Measurements from ENCODE around the gene CEACAM21.
A peak's percentile ranks its signal among the peaks of the same experiment; 100 is the strongest.

Gene CEACAM21

DNA sequence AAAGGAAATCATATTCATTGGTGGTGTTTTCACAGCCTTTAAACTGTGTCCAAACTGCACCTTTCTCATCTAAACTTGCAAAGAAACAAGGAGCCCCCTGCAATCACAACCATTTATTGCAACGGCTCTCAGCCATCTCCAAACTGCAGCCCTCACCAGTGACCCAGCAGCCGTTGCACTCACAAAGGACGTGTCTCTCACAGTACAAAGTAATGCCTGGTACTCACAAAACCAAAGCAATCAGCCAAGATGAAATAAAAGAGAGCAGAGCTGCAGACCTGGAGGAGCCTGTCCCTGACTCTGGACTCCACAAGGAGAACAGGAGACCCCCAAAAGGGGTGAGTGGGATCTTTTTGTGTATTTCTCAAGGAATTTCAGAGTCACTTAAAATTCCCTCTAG lies 20.2 kb upstream of the CEACAM21 start:
- Histone ChIP-seq H3K4me3 (ENCODE audit: low read depth, low read length) (no peak overlapping the region), H3K4me1 (ENCODE audit: control insufficient read depth, insufficient read depth, low read length) (peaks cover 2% of the 10 kb centered on the region; the same call in 1 of the 2 replicates), H3K36me3 (ENCODE audit: control insufficient read depth in 2 of 2, insufficient read depth in 1 of 2, low read length in 2 of 2) (no peaks in the 10 kb centered on the region), H3K9me3 (ENCODE audit: control insufficient read depth, insufficient read depth, low read depth, low read length) (no peaks in the 10 kb centered on the region), H3K27ac (ENCODE audit: extremely low read depth, low read depth, low read length) (no peak overlapping the region)
- TF ChIP-seq ZNF549 (tag by site-specific recombination; IDR thresholded peaks at IDR 0.05) (no peak), ZBTB17 (tag by site-specific recombination; IDR thresholded peaks at IDR 0.05) (peak; percentile 46; the same call in 1 of the 2 replicates)
- POLR2A ChIA-PET: interaction anchor here (0.6 to 0.7 kb wide), 2 partner anchors 9 to 1988 kb away, joined by 4 to 8 read pairs; no protein-coding TSS in a partner anchor
- CTCF ChIA-PET: interaction anchor here (1.1 to 11.5 kb wide), 7 partner anchors 7 to 198 kb away, joined by 4 to 138 read pairs (median 22); partner anchors contain the start of gene CEACAM21

- Histone ChIP-seq H3K9me3 (ENCODE audit: control insufficient read depth, insufficient read depth, low read depth, low read length) (no peaks in the 10 kb centered on the region; the same call in 1 of the 2 replicates), H3K4me3 (ENCODE audit: low read depth, low read length) (no peak overlapping the region), H3K4me1 (ENCODE audit: control insufficient read depth, insufficient read depth, low read length) (peaks cover 3% of the 10 kb centered on the region), H3K27ac (ENCODE audit: extremely low read depth, low read depth, low read length) (no peak overlapping the region), H3K36me3 (ENCODE audit: control insufficient read depth in 2 of 2, insufficient read depth in 1 of 2, low read length in 2 of 2) (no peaks in the 10 kb centered on the region)
- ChIA-PET CTCF (interaction anchor here (0.6 to 17.9 kb wide), 63 partner anchors 9 to 1171 kb away, joined by 3 to 433 read pairs (median 4); partner anchors contain the start of genes CCDC97, CEACAM21, DMAC2 and ERICH4), POLR2A (interaction anchor here (1.2 to 1.7 kb wide), 2 partner anchors 124 to 200 kb away, joined by 4 to 5 read pairs; partner anchors contain the start of genes B9D2 and DMAC2)
- no peak for TF ChIP-seq TCF7L2 (IDR thresholded peaks at IDR 0.05; ENCODE audit: borderline replicate concordance, low read depth, low read length)
- no peak for TF ChIP-seq ZBTB7A (tag by site-specific recombination; IDR thresholded peaks at IDR 0.05; ENCODE audit: low read depth)
- peak; percentile 88; the same call in 1 of the 2 replicates for TF ChIP-seq ZNF560 (tag by site-specific recombination; IDR thresholded peaks at IDR 0.05; ENCODE audit: borderline replicate concordance)
- TF ChIP-seq, protein P1, sequence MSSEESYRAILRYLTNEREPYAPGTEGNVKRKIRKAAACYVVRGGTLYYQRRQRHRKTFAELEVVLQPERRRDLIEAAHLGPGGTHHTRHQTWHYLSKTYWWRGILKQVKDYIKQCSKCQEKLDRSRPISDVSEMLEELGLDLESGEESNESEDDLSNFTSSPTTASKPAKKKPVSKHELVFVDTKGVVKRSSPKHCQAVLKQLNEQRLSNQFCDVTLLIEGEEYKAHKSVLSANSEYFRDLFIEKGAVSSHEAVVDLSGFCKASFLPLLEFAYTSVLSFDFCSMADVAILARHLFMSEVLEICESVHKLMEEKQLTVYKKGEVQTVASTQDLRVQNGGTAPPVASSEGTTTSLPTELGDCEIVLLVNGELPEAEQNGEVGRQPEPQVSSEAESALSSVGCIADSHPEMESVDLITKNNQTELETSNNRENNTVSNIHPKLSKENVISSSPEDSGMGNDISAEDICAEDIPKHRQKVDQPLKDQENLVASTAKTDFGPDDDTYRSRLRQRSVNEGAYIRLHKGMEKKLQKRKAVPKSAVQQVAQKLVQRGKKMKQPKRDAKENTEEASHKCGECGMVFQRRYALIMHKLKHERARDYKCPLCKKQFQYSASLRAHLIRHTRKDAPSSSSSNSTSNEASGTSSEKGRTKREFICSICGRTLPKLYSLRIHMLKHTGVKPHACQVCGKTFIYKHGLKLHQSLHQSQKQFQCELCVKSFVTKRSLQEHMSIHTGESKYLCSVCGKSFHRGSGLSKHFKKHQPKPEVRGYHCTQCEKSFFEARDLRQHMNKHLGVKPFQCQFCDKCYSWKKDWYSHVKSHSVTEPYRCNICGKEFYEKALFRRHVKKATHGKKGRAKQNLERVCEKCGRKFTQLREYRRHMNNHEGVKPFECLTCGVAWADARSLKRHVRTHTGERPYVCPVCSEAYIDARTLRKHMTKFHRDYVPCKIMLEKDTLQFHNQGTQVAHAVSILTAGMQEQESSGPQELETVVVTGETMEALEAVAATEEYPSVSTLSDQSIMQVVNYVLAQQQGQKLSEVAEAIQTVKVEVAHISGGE (tag by site-specific recombination; conservative IDR thresholded peaks at IDR 0.05; ENCODE audit: low read depth): peak; percentile 74; the same call in 1 of the 2 replicates
- TF ChIP-seq ZNF623 (tag by site-specific recombination; IDR thresholded peaks at IDR 0.05): peak; percentile 75
- peak; percentile 17; the same call in 1 of the 2 replicates for TF ChIP-seq ZNF629 (tag by site-specific recombination; IDR thresholded peaks at IDR 0.05)
- no peak for TF ChIP-seq ZNF18 (tag by site-specific recombination; IDR thresholded peaks at IDR 0.05)
- peak; percentile 79 for TF ChIP-seq ZNF266 (tag by site-specific recombination; IDR thresholded peaks at IDR 0.05; ENCODE audit: low read depth)
- TF ChIP-seq ZNF555 (tag by site-specific recombination; conservative IDR thresholded peaks at IDR 0.05): peak; percentile 86
- TF ChIP-seq ZNF426 (tag by site-specific recombination; IDR thresholded peaks at IDR 0.05): peak; percentile 85
- peak; percentile 67 for TF ChIP-seq ZXDB (tag by site-specific recombination; IDR thresholded peaks at IDR 0.05)
- TF ChIP-seq ZNF510 (tag by site-specific recombination; IDR thresholded peaks at IDR 0.05; ENCODE audit: insufficient replicate concordance): peak; percentile 29
- TF ChIP-seq ZNF394 (tag by site-specific recombination; IDR thresholded peaks at IDR 0.05; ENCODE audit: borderline replicate concordance): peak; percentile 92
- TF ChIP-seq BCL6B (tag by site-specific recombination; IDR thresholded peaks at IDR 0.05): 0 out of 2 replicates have a peak, but pooled peaks have one; percentile 20
- no peak for TF ChIP-seq ZFP3 (tag by site-specific recombination; IDR thresholded peaks at IDR 0.05; ENCODE audit: low read depth)
- peak; percentile 85 for TF ChIP-seq ZNF433 (tag by site-specific recombination; IDR thresholded peaks at IDR 0.05; ENCODE audit: low read depth)
- TF ChIP-seq ZNF610 (tag by site-specific recombination; IDR thresholded peaks at IDR 0.05; ENCODE audit: borderline replicate concordance): no peak
- TF ChIP-seq ZNF768 (tag by site-specific recombination; IDR thresholded peaks at IDR 0.05): no peak
- no peak for TF ChIP-seq GLI4 (tag by site-specific recombination; IDR thresholded peaks at IDR 0.05)
- TF ChIP-seq PRDM6 (tag by site-specific recombination; IDR thresholded peaks at IDR 0.05): no peak
- TF ChIP-seq ZNF404 (tag by site-specific recombination; IDR thresholded peaks at IDR 0.05): 0 out of 2 replicates have a peak, but pooled peaks have one; percentile 63
- TF ChIP-seq ZNF19 (tag by site-specific recombination; IDR thresholded peaks at IDR 0.05; ENCODE audit: low read depth): peak; percentile 79; the same call in 1 of the 2 replicates
- 0 out of 2 replicates have a peak, but pooled peaks have one; percentile 29 for TF ChIP-seq ZNF558 (tag by site-specific recombination; IDR thresholded peaks at IDR 0.05)
Measured at GRCh38 chr19:41563854-41564514, 12.0 kb upstream of the CEACAM21 start.

Measured in HEK293 (cell line).